Ovary (tissue), 3 donors: ENCODE data around the gene DIS3L.
"Not testable (repeated sequence)": the region's sequence is repeated elsewhere in the genome, so short reads cannot be mapped to it uniquely, and the experiment has no call there.

Experiments
- CTCF ChIP-seq, 3 donors: fragments of 450-650 bp in 2 of 3; fragments of 200-600 bp in 1 of 3; IDR thresholded peaks; one replicate each; pipeline versions ENCODE4 v1.5.1 to v1.8.0; 2016 to 2022; ENCODE audit warnings: antibody characterized with exemption in 3 of 3, mild to moderate bottlenecking in 1 of 3
- POLR2A ChIP-seq: fragments of 450-650 bp; IDR thresholded peaks from one replicate; pipeline ENCODE4 v1.6.1; 2017; ENCODE audit warnings: antibody characterized with exemption, mild to moderate bottlenecking, moderate library complexity
- donor health status: DM: no; HTN: no; CAD: no.

- not testable (repeated sequence) for TF ChIP-seq CTCF (IDR thresholded peaks at IDR 0.05); POLR2A
Measured at GRCh38 chr15:66262837-66263236, 30.5 kb upstream of the DIS3L start.
